ENCODE results near the gene OPALIN.

- TF ChIP-seq PATZ1 (CRISPR knock-in tag; IDR thresholded peaks at IDR 0.05; ENCODE audit: borderline replicate concordance) (no peak), ZC3H10 (CRISPR knock-in tag; IDR thresholded peaks at IDR 0.05) (no peak), CREB5 (CRISPR knock-in tag; IDR thresholded peaks at IDR 0.05; ENCODE audit: low read depth) (no peak), TSHZ2 (CRISPR knock-in tag; IDR thresholded peaks at IDR 0.05) (no peak), CSRNP3 (CRISPR knock-in tag; IDR thresholded peaks at IDR 0.05) (no peak), ZFP30 (CRISPR knock-in tag; IDR thresholded peaks at IDR 0.05) (no peak), ESRRG (CRISPR knock-in tag; IDR thresholded peaks at IDR 0.05) (no peak), ZFP3 (CRISPR knock-in tag; IDR thresholded peaks at IDR 0.05) (no peak), ARNTL (CRISPR knock-in tag; IDR thresholded peaks at IDR 0.05; ENCODE audit: borderline replicate concordance, low read depth) (no peak), SNAI2 (CRISPR knock-in tag; IDR thresholded peaks at IDR 0.05) (no peak), ISL1 (CRISPR knock-in tag; IDR thresholded peaks at IDR 0.05) (no peak), PPARA (CRISPR knock-in tag; IDR thresholded peaks at IDR 0.05; ENCODE audit: borderline replicate concordance) (no peak)
Measured at GRCh38 chr10:96325719-96326373, 33.0 kb downstream of the OPALIN start.
